NCI-H2081 treated with DMSO at 0.1 percent for 48 hours (cell line): ENCODE measurements around the gene SARS2.
A peak's percentile ranks its signal among the peaks of the same experiment; 100 is the strongest.
"Not testable (repeated sequence)": the region's sequence is repeated elsewhere in the genome, so short reads cannot be mapped to it uniquely, and the experiment has no call there.

Experiments
- DNase-seq: peaks from one replicate; lab custom pipeline; 2025; lab: John Stamatoyannopoulos, UW

Gene SARS2

GRCh38 chr19:38929929-38930775 lies at the start of gene SARS2:
Gene SARS2 (minus strand): TSS chr19:38930763. CDS start chr19:38930736, 27 bp downstream.
- peak; percentile 93 for DNase-seq

GRCh38 chr19:38979812-38980211 lies 49.2 kb upstream of the SARS2 start:
- DNase-seq, result no peak

DNA sequence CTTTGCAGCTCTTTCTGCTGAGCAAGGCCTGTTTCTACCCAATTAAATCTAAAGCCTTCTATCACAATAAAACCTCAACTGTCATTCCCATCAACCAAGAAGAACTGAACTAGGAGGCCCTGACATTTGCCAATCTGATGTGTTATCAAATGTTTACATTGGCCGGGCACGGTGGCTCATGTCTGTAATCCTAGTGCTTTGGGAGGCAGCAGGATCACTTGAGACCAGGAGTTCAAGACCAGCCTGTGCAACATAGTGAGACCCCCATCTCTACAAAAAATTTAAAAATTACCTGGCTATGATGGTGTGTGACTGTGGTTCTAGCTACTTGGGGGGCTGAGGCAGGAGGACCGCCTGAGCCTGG lies 47.7 kb upstream of the SARS2 start:
- DNase-seq, result no peak

DNA sequence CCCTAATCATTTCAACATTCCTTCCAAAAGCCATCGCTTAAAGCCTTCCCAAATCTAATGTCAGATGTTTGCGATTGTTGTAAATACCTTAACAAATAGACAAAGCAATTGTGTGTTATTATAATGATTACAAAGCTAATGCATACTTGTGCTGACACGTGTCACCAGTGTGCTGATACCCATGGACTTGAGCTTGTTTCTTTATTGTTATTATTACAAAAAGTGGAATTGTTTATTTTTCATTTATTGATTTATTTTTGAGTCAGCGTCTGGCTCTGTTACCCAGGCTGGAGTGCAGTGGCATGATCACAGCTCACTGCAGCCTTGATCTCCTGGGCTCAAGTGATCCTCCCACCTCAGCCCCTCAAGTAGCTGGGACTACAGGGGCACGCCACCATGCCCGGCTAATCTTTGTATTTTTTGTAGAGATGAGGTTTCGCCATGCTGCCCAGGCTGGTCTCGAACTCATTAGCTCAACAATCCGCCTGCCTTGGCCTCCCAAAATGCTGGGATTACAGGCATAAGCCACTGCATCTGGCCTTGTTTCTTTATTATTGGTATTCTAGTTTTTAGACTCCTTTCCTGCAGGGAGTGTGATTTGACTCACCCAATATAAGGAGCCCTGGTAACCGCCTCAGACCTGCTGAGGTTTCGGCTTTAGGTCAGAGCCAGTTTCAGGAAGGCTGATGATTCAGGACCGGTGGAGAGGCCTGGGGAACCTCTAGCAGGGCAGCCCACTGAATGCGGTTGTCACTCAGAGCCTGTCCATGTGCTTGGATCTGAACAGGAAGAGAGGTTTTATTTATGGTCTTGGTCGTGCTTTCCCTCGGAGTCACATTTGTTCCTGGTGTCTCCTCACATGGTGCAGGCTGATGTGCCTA lies 47.1 kb upstream of the SARS2 start:
- DNase-seq, result no peak

DNA sequence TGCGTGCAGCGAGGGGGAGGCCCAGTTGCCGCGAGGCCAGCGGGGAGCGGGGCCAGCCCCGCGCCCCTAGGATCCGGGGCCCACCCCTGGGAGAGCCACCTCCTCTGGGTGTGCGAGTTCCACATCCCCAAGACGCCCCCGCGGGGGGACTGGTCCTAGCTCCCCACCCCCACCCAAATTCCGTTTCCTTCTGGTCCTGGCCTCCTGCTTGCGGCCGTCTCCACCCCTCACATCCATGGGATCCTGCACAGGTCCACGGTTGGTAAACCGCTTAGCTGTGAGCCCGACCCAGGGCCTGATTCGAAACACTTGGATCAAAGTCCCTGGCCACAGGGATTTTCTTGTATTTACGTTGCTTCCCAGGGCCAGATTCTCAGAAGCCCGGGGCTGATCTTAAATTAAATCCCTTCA lies 45.3 kb upstream of the SARS2 start:
- no peak for DNase-seq

DNA sequence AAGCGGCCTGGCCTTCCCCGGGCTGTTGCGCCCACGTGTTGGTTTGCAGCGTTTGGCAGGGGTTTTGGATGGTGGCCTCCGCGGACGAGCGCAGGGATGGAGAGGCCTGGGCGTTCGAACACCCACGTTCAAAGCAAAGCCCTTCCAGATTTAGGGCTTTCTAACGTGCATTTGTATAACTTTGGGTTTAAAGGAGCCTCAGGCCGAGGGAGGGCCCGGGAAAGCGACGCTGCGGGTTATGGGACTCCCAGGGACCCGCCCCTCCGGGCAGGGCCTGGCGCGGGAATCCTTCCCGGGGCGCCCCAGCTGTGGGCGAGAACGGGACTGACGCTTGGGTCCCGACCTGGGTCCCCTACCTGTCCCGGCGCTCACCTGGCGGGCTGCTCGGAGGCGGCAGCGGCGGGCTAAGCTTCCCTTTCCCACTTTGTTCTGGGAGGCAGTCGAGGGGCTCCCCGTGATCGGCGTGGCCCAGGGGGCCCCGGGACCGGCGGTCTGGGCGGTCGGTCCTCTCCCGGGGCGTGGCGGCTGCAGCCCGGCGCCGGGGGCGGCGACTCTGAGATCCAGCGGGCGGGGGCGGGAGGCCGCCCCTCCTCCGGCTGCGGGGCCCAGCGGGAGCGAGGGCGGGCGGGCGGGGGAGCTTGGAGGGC lies 44.8 kb upstream of the SARS2 start, which contains the start of gene FBXO17:
Gene FBXO17, minus strand, starts transcription at position 529 of the 647 bp plus-strand sequence. CDS start 25,423 bp downstream, outside the sequence.
- no peak for DNase-seq

DNA sequence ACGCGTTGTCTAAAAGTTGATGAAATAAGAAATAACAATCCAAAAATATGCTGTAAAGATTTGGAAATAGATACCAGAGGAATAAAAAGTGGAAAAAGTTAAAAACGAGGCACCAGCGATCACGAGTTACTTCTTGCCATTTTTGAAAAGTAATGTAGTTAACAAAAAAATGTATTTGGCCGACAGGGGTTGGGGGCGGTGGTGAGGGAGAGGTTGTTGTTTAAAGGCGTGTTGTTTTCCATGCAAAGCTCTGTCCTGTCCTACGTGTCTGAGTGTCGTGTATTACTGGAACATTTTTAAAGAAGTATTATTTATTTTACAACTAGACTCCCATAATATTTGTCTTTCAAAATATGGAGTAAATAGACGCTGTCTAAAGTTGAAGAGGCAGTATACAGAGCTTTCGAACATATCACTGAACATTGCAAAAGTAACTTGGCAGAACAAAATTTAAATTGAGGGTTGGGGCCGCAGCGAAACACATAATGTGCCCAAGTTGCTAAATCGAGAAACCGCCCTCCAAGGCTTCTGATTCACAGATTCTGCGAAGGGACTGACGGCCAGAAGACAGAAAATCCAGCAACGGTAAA lies 44.2 kb upstream of the SARS2 start:
- DNase-seq, result no peak

DNA sequence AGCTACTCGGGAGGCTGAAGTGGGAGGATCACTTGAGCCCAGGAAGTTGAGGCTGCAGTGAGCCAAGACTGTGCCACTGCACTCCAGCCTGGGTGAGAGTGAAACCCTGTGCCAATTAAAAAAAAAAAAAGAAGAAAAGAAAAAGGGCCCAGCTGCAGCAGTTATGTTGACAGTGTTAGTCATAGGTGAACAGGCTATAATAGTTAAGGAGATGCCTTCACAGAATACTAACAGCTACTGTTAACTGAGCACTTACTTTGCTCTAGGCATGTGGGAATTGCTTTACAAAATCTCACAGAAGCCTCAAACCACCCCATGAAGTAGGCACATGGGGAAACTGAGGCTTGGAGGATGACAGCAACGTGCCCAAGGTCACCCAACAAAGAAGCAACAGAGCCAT lies 41.1 kb upstream of the SARS2 start:
- DNase-seq, result no peak

DNA sequence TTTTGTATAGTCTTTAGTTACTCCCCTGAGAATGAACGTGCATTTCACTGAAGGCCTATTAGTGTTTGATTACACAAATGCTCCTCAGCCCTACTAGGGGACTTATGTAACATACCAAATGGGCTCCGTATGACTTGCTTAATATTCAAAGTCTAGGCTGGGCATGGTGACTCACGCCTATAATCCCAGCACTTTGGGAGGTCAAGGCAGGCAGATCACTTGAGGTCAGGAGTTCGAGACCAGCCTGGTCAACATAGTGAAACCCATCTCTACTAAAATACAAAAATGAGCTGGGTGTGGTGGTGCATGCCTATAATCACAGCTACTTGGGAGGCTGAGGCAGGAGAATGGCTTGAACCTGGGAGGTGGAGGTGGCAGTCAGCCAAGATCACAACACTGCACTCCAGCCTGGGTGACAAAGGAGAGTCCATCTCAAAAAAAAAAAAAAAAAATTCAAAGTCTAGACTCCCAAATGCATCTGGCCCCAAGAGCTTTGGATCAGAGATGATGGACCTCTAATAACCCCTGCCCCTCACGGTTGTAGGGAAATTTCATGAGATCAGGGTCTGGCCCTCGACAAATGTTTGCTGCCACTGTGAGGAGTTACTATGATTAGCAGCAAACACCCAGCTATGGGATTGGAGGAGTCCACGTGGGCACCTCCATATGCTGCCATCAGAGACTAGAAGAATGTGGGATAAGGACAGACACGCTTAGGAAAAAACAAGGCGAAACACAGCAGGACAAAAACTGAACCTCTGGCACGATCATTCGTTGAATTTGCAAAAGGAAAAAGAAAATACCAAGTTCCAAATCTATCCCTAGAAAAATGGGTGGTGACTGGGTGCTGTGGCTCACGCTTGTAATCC lies 40.3 kb upstream of the SARS2 start:
- no peak for DNase-seq

- DNase-seq, result not testable (repeated sequence)
Measured at GRCh38 chr19:38966149-38966548, 35.6 kb upstream of the SARS2 start.

DNA sequence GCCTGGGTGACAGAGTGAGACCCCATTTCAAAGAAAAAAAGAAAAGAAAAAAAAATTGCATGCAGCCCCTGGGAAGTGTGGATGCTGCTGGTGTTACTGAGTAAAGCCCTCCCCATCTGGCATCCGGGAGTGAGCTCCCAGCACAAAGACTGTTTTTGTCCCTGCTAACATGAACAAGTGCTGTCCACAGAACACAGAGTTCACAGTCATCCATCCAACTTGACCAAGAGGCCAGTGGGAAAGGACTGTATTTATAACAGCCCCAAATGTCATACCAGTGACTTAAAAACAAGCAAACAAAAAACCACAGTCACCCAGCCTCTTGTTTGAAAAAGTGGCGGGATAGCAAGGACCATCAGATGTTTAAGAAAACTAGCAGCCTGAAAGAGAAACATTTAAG lies 34.2 kb upstream of the SARS2 start:
- DNase-seq, result no peak

DNA sequence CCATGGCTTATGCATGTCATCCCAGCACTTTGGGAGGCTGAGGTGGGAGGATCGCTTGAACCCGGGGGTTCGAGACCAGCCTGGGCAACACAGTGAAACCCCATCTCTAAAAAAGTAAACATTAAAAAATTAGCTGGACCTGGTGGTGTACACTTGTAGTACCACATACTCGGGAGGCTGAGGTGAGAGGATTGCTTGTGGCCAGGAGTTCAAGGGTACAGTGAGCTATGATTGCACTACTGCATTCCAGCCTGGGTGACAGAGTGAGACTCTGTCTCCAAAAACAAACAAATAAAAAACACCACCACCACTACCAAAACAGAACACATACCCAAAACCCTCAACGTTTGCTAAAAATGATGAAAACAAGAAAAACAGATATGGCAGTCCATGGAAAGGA lies 29.1 kb upstream of the SARS2 start:
- no peak for DNase-seq

DNA sequence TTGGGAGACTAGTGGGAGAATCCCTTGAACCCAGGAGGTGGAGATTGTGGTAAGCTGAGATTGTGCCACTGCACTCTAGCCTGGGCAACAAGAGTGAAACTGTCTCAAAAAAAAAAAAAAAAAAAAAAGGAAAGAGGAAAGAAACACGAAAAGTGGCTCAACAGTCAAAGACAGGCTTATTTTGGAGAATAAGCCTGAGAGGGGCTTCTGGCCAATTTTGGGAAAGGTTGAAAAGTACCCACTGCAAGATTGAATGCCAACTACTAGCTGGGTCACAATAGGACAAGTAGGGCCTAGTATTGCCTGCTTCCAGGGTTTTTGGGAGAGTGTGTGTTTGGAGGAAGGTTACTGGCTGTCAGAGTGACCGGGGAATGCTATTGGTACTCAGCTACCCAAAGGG lies 27.7 kb upstream of the SARS2 start:
- DNase-seq, result no peak

GRCh38 chr19:38956264-38956663 lies 25.7 kb upstream of the SARS2 start:
- DNase-seq, result no peak

- DNase-seq, result no peak
Measured at GRCh38 chr19:38953677-38954076, 23.1 kb upstream of the SARS2 start.

- DNase-seq, result no peak
Measured at GRCh38 chr19:38952395-38953165, 22.0 kb upstream of the SARS2 start.

- DNase-seq, result no peak
Measured at GRCh38 chr19:38951187-38951586, 20.6 kb upstream of the SARS2 start.

- no peak for DNase-seq
Measured at GRCh38 chr19:38949580-38950367, 19.2 kb upstream of the SARS2 start.

GRCh38 chr19:38946229-38947010 lies 15.9 kb upstream of the SARS2 start:
- DNase-seq, result no peak
